Caco-2 (cell line): ENCODE results near the gene SLC11A2. TPM values are rescaled to one million over a fixed set of nuclear protein-coding genes. Genes with fewer than 3 reads are reported as not detected.

ENCODE experiments used
- BruUV-seq: library from RNA; stranded (reverse); fragments of 400-500 nt; replicated peaks from 2 replicates; lab custom pipeline; 2021; lab: Mats Ljungman, UMichigan
- CTCF ChIA-PET: fragments of 300-600 bp; sonication (Branson Sonifier 250); formaldehyde crosslinking; loops from one replicate; lab custom pipeline; 2022; ENCODE audit warnings: antibody characterized with exemption; lab: Charles Lee
- POLR2A ChIA-PET: fragments of 300-600 bp; sonication (Branson Sonifier 250); formaldehyde crosslinking; loops from one replicate; lab custom pipeline; 2022; ENCODE audit warnings: antibody characterized with exemption; lab: Charles Lee
- DNase-seq, 2 experiments: peaks; one replicate each; pipeline versions ENCODE4 v3.0.0 to v3.0.0-alpha.2; 2020 to 2022
- H3K27me3 ChIP-seq: replicated peaks from 2 replicates; pipeline ENCODE4 v1.6.0; 2011; ENCODE audit warnings: low read length; ENCODE audit not compliant: control insufficient read depth, insufficient read depth
- H3K36me3 ChIP-seq: 2 replicates; pipeline ENCODE4 v1.5.1; 2011; ENCODE audit warnings: low read length; ENCODE audit not compliant: control insufficient read depth, insufficient read depth
- H3K4me1 ChIP-seq: fragments of 250-450 bp; sonication (Bioruptor Pico); 2 replicates; pipeline ENCODE4 v1.5.1; 2020; ENCODE audit warnings: mild to moderate bottlenecking
- H3K4me3 ChIP-seq: 2 replicates; pipeline ENCODE4 v1.5.1; 2011; ENCODE audit warnings: low read depth, mild to moderate bottlenecking, control low read depth, low read length
- H3K9me3 ChIP-seq: fragments of 250-450 bp; sonication (Bioruptor Pico); 2 replicates; pipeline ENCODE4 v1.5.1; 2020; ENCODE audit warnings: mild to moderate bottlenecking, moderate library complexity
- H3K27ac Mint-ChIP-seq: one replicate; pipeline ENCODE4 v1.8.0; 2022; ENCODE audit warnings: mixed read lengths; ENCODE audit not compliant: unreplicated experiment
- H3K27me3 Mint-ChIP-seq: one replicate; pipeline ENCODE4 v1.8.0; 2022; ENCODE audit warnings: mixed read lengths; ENCODE audit not compliant: insufficient read depth, unreplicated experiment
- H3K36me3 Mint-ChIP-seq: one replicate; pipeline ENCODE4 v1.8.0; 2022; ENCODE audit warnings: mild to moderate bottlenecking, mixed read lengths; ENCODE audit not compliant: insufficient read depth, unreplicated experiment
- H3K4me1 Mint-ChIP-seq: one replicate; pipeline ENCODE4 v1.8.0; 2022; ENCODE audit warnings: low read depth, mixed read lengths; ENCODE audit not compliant: unreplicated experiment
- H3K4me3 Mint-ChIP-seq: one replicate; pipeline ENCODE4 v1.8.0; 2022; ENCODE audit warnings: mild to moderate bottlenecking, moderate library complexity, mixed read lengths; ENCODE audit not compliant: unreplicated experiment
- H3K9me3 Mint-ChIP-seq: one replicate; pipeline ENCODE4 v1.8.0; 2022; ENCODE audit warnings: mixed read lengths; ENCODE audit not compliant: unreplicated experiment
- intact Hi-C: fragments of 100-400 bp; cut with micrococcal nuclease; formaldehyde crosslinking; loops from one replicate; pipeline ENCODE4 v1.10.0; 2022; ENCODE audit not compliant: unreplicated experiment
- total RNA-seq: library from RNA; stranded (reverse); gene quantifications from 2 replicates; pipeline ENCODE4 v1.2.3, GENCODE V29; 2022
- TF ChIP-seq, protein P1 (sequence below), 2 experiments: fragments of 200-600 bp in 1 of 2; IDR thresholded peaks; 1 replicate in 1 of 2; 2 replicates in 1 of 2; pipeline versions ENCODE4 v1.5.1 to v1.8.0; 2011 to 2022; ENCODE audit warnings: antibody characterized with exemption in 1 of 2, control low read depth in 1 of 2, inconsistent platforms in 1 of 2, low read depth in 1 of 2, low read length in 1 of 2, mild to moderate bottlenecking in 1 of 2, moderate library complexity in 1 of 2; ENCODE audit not compliant: insufficient read depth in 1 of 2, severe bottlenecking in 1 of 2, unreplicated experiment in 1 of 2

SLC11A2 gene
- total RNA-seq, 1 experiment from 2014 or later: 115 TPM

DNA sequence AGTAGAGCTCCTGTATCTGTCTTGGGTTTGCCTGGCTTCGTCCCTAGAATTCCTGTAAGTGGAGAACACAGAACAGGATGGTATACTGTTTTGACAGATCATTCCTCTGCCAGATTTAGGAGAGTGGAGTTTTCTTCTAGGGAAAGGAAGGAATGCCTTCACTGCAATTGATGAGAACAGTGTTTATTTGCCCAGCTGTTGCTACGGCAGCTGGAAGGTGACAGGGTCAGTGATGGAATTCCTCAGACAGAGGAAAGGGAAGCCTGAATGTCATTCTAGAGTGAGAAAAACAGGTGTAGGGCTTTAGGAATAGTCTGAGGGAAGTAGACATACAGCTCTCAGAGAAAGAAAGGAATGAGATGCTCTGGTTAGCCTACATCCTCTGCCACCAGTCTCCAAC lies 45.5 kb upstream of the SLC11A2 start:
- Mint-ChIP-seq H3K36me3 (peaks cover 83% of the 10 kb centered on the region), H3K4me1 (peaks cover 16% of the 10 kb centered on the region), H3K27ac (peak overlapping the region; percentile 79), H3K4me3 (no peak overlapping the region), H3K9me3 (no peaks in the 10 kb centered on the region), H3K27me3 (no peaks in the 10 kb centered on the region)
- TF ChIP-seq, protein P1, sequence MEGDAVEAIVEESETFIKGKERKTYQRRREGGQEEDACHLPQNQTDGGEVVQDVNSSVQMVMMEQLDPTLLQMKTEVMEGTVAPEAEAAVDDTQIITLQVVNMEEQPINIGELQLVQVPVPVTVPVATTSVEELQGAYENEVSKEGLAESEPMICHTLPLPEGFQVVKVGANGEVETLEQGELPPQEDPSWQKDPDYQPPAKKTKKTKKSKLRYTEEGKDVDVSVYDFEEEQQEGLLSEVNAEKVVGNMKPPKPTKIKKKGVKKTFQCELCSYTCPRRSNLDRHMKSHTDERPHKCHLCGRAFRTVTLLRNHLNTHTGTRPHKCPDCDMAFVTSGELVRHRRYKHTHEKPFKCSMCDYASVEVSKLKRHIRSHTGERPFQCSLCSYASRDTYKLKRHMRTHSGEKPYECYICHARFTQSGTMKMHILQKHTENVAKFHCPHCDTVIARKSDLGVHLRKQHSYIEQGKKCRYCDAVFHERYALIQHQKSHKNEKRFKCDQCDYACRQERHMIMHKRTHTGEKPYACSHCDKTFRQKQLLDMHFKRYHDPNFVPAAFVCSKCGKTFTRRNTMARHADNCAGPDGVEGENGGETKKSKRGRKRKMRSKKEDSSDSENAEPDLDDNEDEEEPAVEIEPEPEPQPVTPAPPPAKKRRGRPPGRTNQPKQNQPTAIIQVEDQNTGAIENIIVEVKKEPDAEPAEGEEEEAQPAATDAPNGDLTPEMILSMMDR (IDR thresholded peaks at IDR 0.05; ENCODE audit: insufficient read depth in 1 of 2, low read depth in 1 of 2, low read length in 1 of 2, severe bottlenecking in 1 of 2, unreplicated experiment in 1 of 2): no peak
- CTCF ChIA-PET: interaction anchor here (0.5 to 0.9 kb wide), 3 partner anchors 10 to 24 kb away, joined by 3 to 4 read pairs (median 3); partner anchors contain the start of gene CSRNP2
- Histone ChIP-seq H3K36me3 (peaks cover 5% of the 10 kb centered on the region; the same call in 1 of the 2 replicates), H3K4me1 (peaks cover 4% of the 10 kb centered on the region; the same call in 1 of the 2 replicates), H3K4me3 (no peak overlapping the region), H3K27me3 (no peaks in the 10 kb centered on the region), H3K9me3 (no peaks in the 10 kb centered on the region)
- POLR2A ChIA-PET: interaction anchor here (0.8 to 1.0 kb wide), 3 partner anchors 10 to 43 kb away, joined by 3 to 12 read pairs (median 5); partner anchors contain the start of gene CSRNP2
- no TSS peak for BruUV-seq
- peak in 1 of 2 experiments; percentile 81 for DNase-seq
- intact Hi-C loops: loop anchor here (1.0 kb wide), 1 partner anchor 12 kb away; the partner anchor contains the start of gene CSRNP2

DNA sequence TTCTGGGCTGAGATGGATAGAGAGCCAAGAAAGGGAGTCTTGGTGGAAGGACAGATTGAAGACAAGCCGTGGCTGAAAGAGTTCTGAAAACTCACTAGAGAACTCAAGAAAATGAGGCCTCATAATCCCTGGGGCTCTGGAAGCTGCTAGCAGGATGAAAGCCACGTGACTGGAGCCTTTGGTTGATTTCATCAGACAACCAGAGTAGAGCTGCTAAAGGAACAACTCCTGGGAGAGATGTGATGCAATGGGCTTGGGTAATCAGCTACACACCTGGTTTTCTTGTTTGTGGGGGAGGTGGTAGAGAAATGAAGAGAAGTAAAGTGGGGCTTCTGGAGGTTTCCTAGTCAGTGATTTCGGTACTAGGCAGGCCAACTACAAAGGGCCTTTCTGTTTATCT lies 43.8 kb upstream of the SLC11A2 start:
- no TSS peak for BruUV-seq
- Mint-ChIP-seq H3K9me3 (no peaks in the 10 kb centered on the region), H3K27me3 (no peaks in the 10 kb centered on the region), H3K4me3 (no peak overlapping the region), H3K4me1 (peaks cover 16% of the 10 kb centered on the region), H3K27ac (peak overlapping the region; percentile 79), H3K36me3 (peaks cover 88% of the 10 kb centered on the region)
- peaks cover 10% of the 10 kb centered on the region; the same call in 1 of the 2 replicates for H3K4me1 ChIP-seq
- H3K9me3 ChIP-seq: no peaks in the 10 kb centered on the region
- DNase-seq: peak; percentile 73 to 87
- peaks cover 6% of the 10 kb centered on the region for H3K36me3 ChIP-seq
- ChIA-PET CTCF (interaction anchor here (0.6 to 1.0 kb wide), 2 partner anchors 14 to 148 kb away, joined by 4 read pairs; partner anchors contain the start of genes CSRNP2 and POU6F1), POLR2A (interaction anchor here (0.6 to 1.1 kb wide), 4 partner anchors 13 to 244 kb away, joined by 3 to 19 read pairs (median 4); partner anchors contain the start of gene CSRNP2)
- no peak overlapping the region for H3K4me3 ChIP-seq
- intact Hi-C loops: loop anchor here (1.0 kb wide), 2 partner anchors 8 to 22 kb away; partner anchors contain the start of gene LETMD1
- TF ChIP-seq, protein P1 (IDR thresholded peaks at IDR 0.05; ENCODE audit: insufficient read depth in 1 of 2, low read depth in 1 of 2, low read length in 1 of 2, severe bottlenecking in 1 of 2, unreplicated experiment in 1 of 2): no peak
- no peaks in the 10 kb centered on the region for H3K27me3 ChIP-seq

DNA sequence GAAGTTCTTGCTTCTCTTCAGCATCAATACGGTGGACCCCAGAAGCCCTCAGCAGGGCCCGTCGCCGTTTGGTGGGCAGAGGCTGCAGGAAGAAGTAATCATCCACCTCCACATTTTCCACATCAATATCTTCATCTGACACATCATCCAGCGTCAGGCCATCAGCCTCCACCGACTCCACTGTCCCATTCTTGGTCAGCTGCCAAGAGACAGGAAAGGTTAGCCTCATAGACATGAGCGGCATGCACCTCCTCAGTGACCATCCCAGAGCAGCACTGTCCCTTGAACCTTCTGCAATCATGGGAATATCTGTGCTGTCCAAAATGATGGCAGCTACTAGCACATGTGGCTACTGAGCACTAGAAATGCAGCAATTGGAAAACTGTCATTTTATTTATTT lies 41.6 kb upstream of the SLC11A2 start:
- H3K4me3 Mint-ChIP-seq: no peak overlapping the region
- no peak overlapping the region for H3K4me3 ChIP-seq
- no peak overlapping the region for H3K27ac Mint-ChIP-seq
- POLR2A ChIA-PET: no interaction called here
- H3K4me1 ChIP-seq: peaks cover 19% of the 10 kb centered on the region
- peaks cover 17% of the 10 kb centered on the region for H3K36me3 ChIP-seq
- intact Hi-C loops: no loop called here
- no peak for DNase-seq
- H3K27me3 ChIP-seq: no peaks in the 10 kb centered on the region
- no TSS peak for BruUV-seq
- H3K9me3 ChIP-seq: no peaks in the 10 kb centered on the region
- CTCF ChIA-PET: no interaction called here
- H3K4me1 Mint-ChIP-seq: peaks cover 16% of the 10 kb centered on the region
- no peaks in the 10 kb centered on the region for H3K9me3 Mint-ChIP-seq
- H3K36me3 Mint-ChIP-seq: peaks cover 91% of the 10 kb centered on the region
- TF ChIP-seq, protein P1 (IDR thresholded peaks at IDR 0.05; ENCODE audit: insufficient read depth in 1 of 2, low read depth in 1 of 2, low read length in 1 of 2, severe bottlenecking in 1 of 2, unreplicated experiment in 1 of 2): no peak
- no peaks in the 10 kb centered on the region for H3K27me3 Mint-ChIP-seq
